Measurements from ENCODE around the gene SLC22A13. TPM values are rescaled to one million over a fixed set of nuclear protein-coding genes. Genes with fewer than 3 reads are reported as not detected.
"Not testable (repeated sequence)": the region's sequence is repeated elsewhere in the genome, so short reads cannot be mapped to it uniquely, and the experiment has no call there.

SLC22A13 gene
- total RNA-seq, 3 donors from 2014 or later = 0.27 to 0.53 (median 0.29) TPM

- DNase-seq (no peak), ATAC-seq (no peak)
- Mint-ChIP-seq H3K27me3 (ENCODE audit: low read depth) (no peaks in the 10 kb centered on the region), H3K9me3 (no peaks in the 10 kb centered on the region), H3K4me3 (no peak overlapping the region), H3K36me3 (ENCODE audit: insufficient read depth) (peaks cover 5% of the 10 kb centered on the region), H3K4me1 (ENCODE audit: low read depth) (no peaks in the 10 kb centered on the region)
Observed at GRCh38 chr3:38274864-38275649, 9.4 kb downstream of the SLC22A13 start.

GRCh38 chr3:38275658-38276057, 10.0 kb downstream of the SLC22A13 start:
- ATAC-seq = no peak
- no peaks in the 10 kb centered on the region for H3K4me1 Mint-ChIP-seq (ENCODE audit: low read depth)
- peaks cover 5% of the 10 kb centered on the region for H3K36me3 Mint-ChIP-seq (ENCODE audit: insufficient read depth)
- no peak overlapping the region for H3K4me3 Mint-ChIP-seq
- H3K9me3 Mint-ChIP-seq = no peaks in the 10 kb centered on the region
- no peaks in the 10 kb centered on the region for H3K27me3 Mint-ChIP-seq (ENCODE audit: low read depth)
- no peak for DNase-seq

GRCh38 chr3:38276081-38276916, 10.7 kb downstream of the SLC22A13 start:
- Mint-ChIP-seq H3K4me1 (ENCODE audit: low read depth) (no peaks in the 10 kb centered on the region), H3K27me3 (ENCODE audit: low read depth) (no peaks in the 10 kb centered on the region), H3K4me3 (no peak overlapping the region), H3K9me3 (no peaks in the 10 kb centered on the region), H3K36me3 (ENCODE audit: insufficient read depth) (peaks cover 5% of the 10 kb centered on the region)
- ATAC-seq (no peak), DNase-seq (no peak)

- Mint-ChIP-seq H3K36me3 (ENCODE audit: insufficient read depth) (peaks cover 5% of the 10 kb centered on the region), H3K9me3 (no peaks in the 10 kb centered on the region), H3K4me1 (ENCODE audit: low read depth) (no peaks in the 10 kb centered on the region), H3K27me3 (ENCODE audit: low read depth) (no peaks in the 10 kb centered on the region), H3K4me3 (no peak overlapping the region)
- DNase-seq = no peak
- ATAC-seq = no peak
Observed at GRCh38 chr3:38276917-38277630, 11.5 kb downstream of the SLC22A13 start.

- no peak for DNase-seq
- no peaks in the 10 kb centered on the region for H3K27me3 Mint-ChIP-seq (ENCODE audit: low read depth)
- H3K36me3 Mint-ChIP-seq (ENCODE audit: insufficient read depth) = peaks cover 5% of the 10 kb centered on the region
- no peaks in the 10 kb centered on the region for H3K9me3 Mint-ChIP-seq
- H3K4me3 Mint-ChIP-seq = no peak overlapping the region
- H3K4me1 Mint-ChIP-seq (ENCODE audit: low read depth) = no peaks in the 10 kb centered on the region
- no peak for ATAC-seq
Observed at GRCh38 chr3:38278841-38279240, 13.2 kb downstream of the SLC22A13 start.

GRCh38 chr3:38281895-38282686, 16.5 kb downstream of the SLC22A13 start, which contains the start of gene SLC22A14:
Gene SLC22A14, plus strand, starts transcription at chr3:38282294. Its CDS starts 23,733 bp downstream, at chr3:38306027.
- Mint-ChIP-seq H3K9me3 (no peaks in the 10 kb centered on the region), H3K27me3 (ENCODE audit: low read depth) (no peaks in the 10 kb centered on the region), H3K4me3 (no peak within 1 kb of the TSS), H3K4me1 (ENCODE audit: low read depth) (no peaks in the 10 kb centered on the region), H3K36me3 (ENCODE audit: insufficient read depth) (peaks cover 4% of the 10 kb centered on the region)
- no peak for DNase-seq
- no peak for ATAC-seq

- DNase-seq (no peak), ATAC-seq (no peak)
- H3K27me3 Mint-ChIP-seq (ENCODE audit: low read depth) = no peaks in the 10 kb centered on the region
- no peak overlapping the region for H3K4me3 Mint-ChIP-seq
- H3K4me1 Mint-ChIP-seq (ENCODE audit: low read depth) = no peaks in the 10 kb centered on the region
- H3K9me3 Mint-ChIP-seq = no peaks in the 10 kb centered on the region
- H3K36me3 Mint-ChIP-seq (ENCODE audit: insufficient read depth) = no peaks in the 10 kb centered on the region
Observed at GRCh38 chr3:38283810-38284755, 18.5 kb downstream of the SLC22A13 start.

GRCh38 chr3:38284756-38285150, 19.1 kb downstream of the SLC22A13 start:
- no peak for ATAC-seq
- Mint-ChIP-seq H3K36me3 (ENCODE audit: insufficient read depth) (no peaks in the 10 kb centered on the region), H3K4me3 (no peak overlapping the region), H3K27me3 (ENCODE audit: low read depth) (no peaks in the 10 kb centered on the region), H3K4me1 (ENCODE audit: low read depth) (no peaks in the 10 kb centered on the region), H3K9me3 (no peaks in the 10 kb centered on the region)
- no peak for DNase-seq

GRCh38 chr3:38289286-38290217, 23.9 kb downstream of the SLC22A13 start:
- not testable (repeated sequence) for H3K4me1 Mint-ChIP-seq (ENCODE audit: low read depth); ATAC-seq; H3K36me3 Mint-ChIP-seq (ENCODE audit: insufficient read depth); DNase-seq; H3K27me3 Mint-ChIP-seq (ENCODE audit: low read depth); H3K9me3 Mint-ChIP-seq; H3K4me3 Mint-ChIP-seq

- H3K36me3 Mint-ChIP-seq (ENCODE audit: insufficient read depth); H3K4me1 Mint-ChIP-seq (ENCODE audit: low read depth); H3K4me3 Mint-ChIP-seq; H3K27me3 Mint-ChIP-seq (ENCODE audit: low read depth); DNase-seq; ATAC-seq; H3K9me3 Mint-ChIP-seq: not testable (repeated sequence)
Observed at GRCh38 chr3:38297053-38297452, 31.4 kb downstream of the SLC22A13 start.

- DNase-seq (no peak), ATAC-seq (no peak)
- no peak overlapping the region for H3K4me3 Mint-ChIP-seq
- no peaks in the 10 kb centered on the region for H3K4me1 Mint-ChIP-seq (ENCODE audit: low read depth)
- H3K27me3 Mint-ChIP-seq (ENCODE audit: low read depth) = peaks cover 8% of the 10 kb centered on the region
- no peaks in the 10 kb centered on the region for H3K9me3 Mint-ChIP-seq
- no peaks in the 10 kb centered on the region for H3K36me3 Mint-ChIP-seq (ENCODE audit: insufficient read depth)
Observed at GRCh38 chr3:38297537-38297936, 31.9 kb downstream of the SLC22A13 start.

GRCh38 chr3:38297947-38298711, 32.5 kb downstream of the SLC22A13 start:
- no peaks in the 10 kb centered on the region for H3K9me3 Mint-ChIP-seq
- no peaks in the 10 kb centered on the region for H3K36me3 Mint-ChIP-seq (ENCODE audit: insufficient read depth)
- H3K27me3 Mint-ChIP-seq (ENCODE audit: low read depth) = peaks cover 8% of the 10 kb centered on the region
- DNase-seq (no peak), ATAC-seq (no peak)
- H3K4me3 Mint-ChIP-seq = no peak overlapping the region
- no peaks in the 10 kb centered on the region for H3K4me1 Mint-ChIP-seq (ENCODE audit: low read depth)

Measured in activated T-cell treated with anti-CD3 and anti-CD28 coated beads, Interleukin-2, amount 50 U/mL, for 4 hours (primary cell).